ENCODE results near the gene PXK.
"Not testable (repeated sequence)": the region's sequence is repeated elsewhere in the genome, so short reads cannot be mapped to it uniquely, and the experiment has no call there.

Gene PXK

GRCh38 chr3:58421004-58421403 is 88.3 kb downstream of the PXK start:
- ATAC-seq = no peak

- ATAC-seq = no peak
These were observed 90.1 kb downstream of the PXK start for GRCh38 chr3:58422756-58423325.

- ATAC-seq = no peak
These were observed 91.9 kb downstream of the PXK start for GRCh38 chr3:58424613-58425012.

GRCh38 chr3:58425782-58426181 is 93.1 kb downstream of the PXK start:
- ATAC-seq = no peak

GRCh38 chr3:58427661-58428361 is 95.1 kb downstream of the PXK start:
- no peak for ATAC-seq

GRCh38 chr3:58429657-58430056 is 97.0 kb downstream of the PXK start:
- no peak for ATAC-seq

GRCh38 chr3:58432905-58433304 is 100.2 kb downstream of the PXK start:
- ATAC-seq = no peak

GRCh38 chr3:58433400-58434167 is 100.9 kb downstream of the PXK start, which contains the start of gene PDHB:
PDHB (minus strand) TSS chr3:58433832; CDS start chr3:58433809, 23 bp downstream.
- peak; percentile 95 for ATAC-seq

GRCh38 chr3:58434168-58434504 is 101.4 kb downstream of the PXK start:
- ATAC-seq = no peak

GRCh38 chr3:58434511-58434910 is 101.8 kb downstream of the PXK start:
- no peak for ATAC-seq

- ATAC-seq = no peak
These were observed 102.3 kb downstream of the PXK start for GRCh38 chr3:58434990-58435389.

- not testable (repeated sequence) for ATAC-seq
These were observed 104.6 kb downstream of the PXK start for GRCh38 chr3:58437276-58437675.

- ATAC-seq = not testable (repeated sequence)
These were observed 108.3 kb downstream of the PXK start for GRCh38 chr3:58440996-58441355.

GRCh38 chr3:58441514-58442450 is 109.1 kb downstream of the PXK start:
- no peak for ATAC-seq

- no peak for ATAC-seq
These were observed 119.5 kb downstream of the PXK start for GRCh38 chr3:58452176-58452575.

- ATAC-seq = no peak
These were observed 126.5 kb downstream of the PXK start for GRCh38 chr3:58459160-58459559.

- no peak for ATAC-seq
These were observed 130.1 kb downstream of the PXK start for GRCh38 chr3:58462829-58463180.

- peak; percentile 91 to 96 for ATAC-seq
These were observed 130.7 kb downstream of the PXK start for GRCh38 chr3:58463181-58463941.

GRCh38 chr3:58463942-58464271 is 131.2 kb downstream of the PXK start:
- no peak for ATAC-seq

GRCh38 chr3:58464866-58465265 is 132.2 kb downstream of the PXK start:
- ATAC-seq = peak; percentile 46 to 55

GRCh38 chr3:58466899-58467563 is 134.3 kb downstream of the PXK start:
- no peak for ATAC-seq

- ATAC-seq = no peak
These were observed 136.4 kb downstream of the PXK start for GRCh38 chr3:58469096-58469495.
